RWPE2 (cell line): Measurements from ENCODE around the gene HEBP1.

Experiments
- ATAC-seq: fragments of 200-7000 bp; cut with Tn5 transposase; 3 replicates; pipeline ENCODE4 v1.9.1; 2021; ENCODE audit warnings: low read depth
- DNase-seq: peaks from one replicate; pipeline ENCODE4 v3.0.0-alpha.2; 2020; ENCODE audit warnings: low spot score
- H3K27ac ChIP-seq: fragments of 450-650 bp; 2 replicates; pipeline ENCODE4 v1.5.1; 2017; ENCODE audit warnings: mild to moderate bottlenecking; ENCODE audit not compliant: poor library complexity, severe bottlenecking
- H3K27me3 ChIP-seq: fragments of 250-450 bp; sonication (Bioruptor Pico); 2 replicates; pipeline ENCODE4 v1.5.1; 2021; ENCODE audit warnings: mild to moderate bottlenecking, moderate library complexity; ENCODE audit not compliant: insufficient read depth, poor library complexity, severe bottlenecking
- H3K36me3 ChIP-seq: fragments of 250-450 bp; sonication (Bioruptor Pico); 2 replicates; pipeline ENCODE4 v1.5.1; 2020; ENCODE audit warnings: low read depth, mild to moderate bottlenecking, moderate library complexity
- H3K4me1 ChIP-seq: fragments of 250-450 bp; sonication (Bioruptor Pico); 2 replicates; pipeline ENCODE4 v1.5.1; 2021; ENCODE audit warnings: mild to moderate bottlenecking, moderate library complexity; ENCODE audit not compliant: insufficient read depth, poor library complexity, severe bottlenecking
- H3K4me3 ChIP-seq: fragments of 250-450 bp; sonication (Bioruptor Pico); 2 replicates; pipeline ENCODE4 v1.5.1; 2021; ENCODE audit warnings: mild to moderate bottlenecking, moderate library complexity; ENCODE audit not compliant: severe bottlenecking
- H3K9me3 ChIP-seq: fragments of 250-450 bp; sonication (Bioruptor Pico); 2 replicates; pipeline ENCODE4 v1.5.1; 2021; ENCODE audit warnings: mild to moderate bottlenecking, moderate library complexity; ENCODE audit not compliant: severe bottlenecking
- CTCF ChIP-seq: fragments of 450-650 bp; IDR thresholded peaks from one replicate; pipeline ENCODE4 v1.5.1; 2017; ENCODE audit warnings: mild to moderate bottlenecking, moderate library complexity; ENCODE audit not compliant: poor library complexity, severe bottlenecking

Gene HEBP1

GRCh38 chr12:12934556-12934955, 65.5 kb downstream of the HEBP1 start:
- H3K9me3 ChIP-seq = no peaks in the 10 kb centered on the region
- no peaks in the 10 kb centered on the region for H3K27me3 ChIP-seq

GRCh38 chr12:12933742-12934141, 66.3 kb downstream of the HEBP1 start:
- H3K4me1 ChIP-seq = no peaks in the 10 kb centered on the region
- ATAC-seq (no peak), DNase-seq (no peak)
- no peaks in the 10 kb centered on the region for H3K36me3 ChIP-seq
- no peaks in the 10 kb centered on the region for H3K9me3 ChIP-seq
- no peaks in the 10 kb centered on the region for H3K27me3 ChIP-seq
- H3K4me3 ChIP-seq = no peak overlapping the region
- H3K27ac ChIP-seq = no peak overlapping the region
- TF ChIP-seq CTCF = no peak

More at GRCh38 chr12:12934556-12934955, 65.5 kb downstream of the HEBP1 start:
- no peaks in the 10 kb centered on the region for H3K36me3 ChIP-seq
- no peaks in the 10 kb centered on the region for H3K4me1 ChIP-seq
- DNase-seq = no peak
- no peak for TF ChIP-seq CTCF
- H3K4me3 ChIP-seq = no peak overlapping the region
- H3K27ac ChIP-seq = no peak overlapping the region
- ATAC-seq = no peak

- H3K4me1 ChIP-seq = peaks cover 5% of the 10 kb centered on the region
- H3K4me3 ChIP-seq = no peak overlapping the region
- H3K27me3 ChIP-seq = no peaks in the 10 kb centered on the region
- no peaks in the 10 kb centered on the region for H3K9me3 ChIP-seq
- no peak overlapping the region for H3K27ac ChIP-seq
- no peaks in the 10 kb centered on the region for H3K36me3 ChIP-seq
- no peak for DNase-seq
- no peak for TF ChIP-seq CTCF
- no peak for ATAC-seq
Observed at GRCh38 chr12:12930633-12931219, 69.3 kb downstream of the HEBP1 start.

GRCh38 chr12:12929696-12930095, 70.4 kb downstream of the HEBP1 start:
- Histone ChIP-seq H3K36me3 (no peaks in the 10 kb centered on the region), H3K27me3 (no peaks in the 10 kb centered on the region), H3K9me3 (no peaks in the 10 kb centered on the region), H3K4me1 (peaks cover 5% of the 10 kb centered on the region), H3K27ac (no peak overlapping the region), H3K4me3 (no peak overlapping the region)
- no peak for TF ChIP-seq CTCF
- ATAC-seq (no peak), DNase-seq (no peak)
